Right ventricle myocardium superior (tissue), 1 donor: ENCODE measurements around the gene OR6S1. TPM values are rescaled to one million over a fixed set of nuclear protein-coding genes. Genes with fewer than 3 reads are reported as not detected.
A peak's percentile ranks its signal among the peaks of the same experiment; 100 is the strongest.
"Not testable (repeated sequence)": the region's sequence is repeated elsewhere in the genome, so short reads cannot be mapped to it uniquely, and the experiment has no call there.

Source experiments
- ATAC-seq: fragments of 200-7000 bp; cut with Tn5 transposase; one replicate; pipeline ENCODE4 v1.9.1; 2020; ENCODE audit warnings: mild to moderate bottlenecking; ENCODE audit not compliant: poor library complexity
- DNase-seq: peaks from one replicate; pipeline ENCODE4 v3.0.0-alpha.2; 2020
- intact Hi-C: fragments of 100-400 bp; cut with DNase I; formaldehyde crosslinking; loops from one replicate; pipeline ENCODE4 v1.11.2; 2022
- total RNA-seq: library from RNA; stranded (reverse); fragmentation: NEBNext Ultra II Directional; extraction: Animal tissue kit (Norgen Biotek cat#: 25700); gene quantifications from one replicate; pipeline ENCODE4 v1.2.1, GENCODE V29; 2021
- donor health status: DM: no; HTN: yes; CAD: no; lungs with severe emphysema.

OR6S1 gene
- total RNA-seq, 1 donor from 2014 or later: not detected

GRCh38 chr14:20676072-20676471, 34.6 kb upstream of the OR6S1 start:
- intact Hi-C loops: no loop called here
- DNase-seq (no peak), ATAC-seq (no peak)

GRCh38 chr14:20675669-20676068, 34.2 kb upstream of the OR6S1 start:
- intact Hi-C loops: no loop called here
- DNase-seq (no peak), ATAC-seq (no peak)

GRCh38 chr14:20671597-20672283, 30.2 kb upstream of the OR6S1 start:
- DNase-seq (no peak), ATAC-seq (no peak)
- intact Hi-C loops: no loop called here

GRCh38 chr14:20668969-20669368, 27.5 kb upstream of the OR6S1 start:
- no peak for DNase-seq
- intact Hi-C loops: no loop called here
- ATAC-seq: no peak

GRCh38 chr14:20667957-20668356, 26.5 kb upstream of the OR6S1 start:
- intact Hi-C loops: no loop called here
- ATAC-seq: no peak
- DNase-seq: no peak

GRCh38 chr14:20666400-20666961, 25.0 kb upstream of the OR6S1 start:
- DNase-seq, ATAC-seq, intact Hi-C loops: not testable (repeated sequence)

- intact Hi-C loops: no loop called here
- peak; percentile 62 for DNase-seq
- ATAC-seq: peak; percentile 53
These were observed 21.7 kb upstream of the OR6S1 start for GRCh38 chr14:20662968-20663732.

GRCh38 chr14:20661197-20661596, 19.7 kb upstream of the OR6S1 start:
- ATAC-seq: no peak
- intact Hi-C loops: no loop called here

GRCh38 chr14:20659813-20660395, 18.4 kb upstream of the OR6S1 start:
- intact Hi-C loops: no loop called here
- no peak for DNase-seq
- no peak for ATAC-seq

More at GRCh38 chr14:20661197-20661596, 19.7 kb upstream of the OR6S1 start:
- DNase-seq: no peak

- intact Hi-C loops: no loop called here
- no peak for DNase-seq
- ATAC-seq: no peak
These were observed 17.8 kb upstream of the OR6S1 start for GRCh38 chr14:20659336-20659735.

GRCh38 chr14:20658246-20658645, 16.8 kb upstream of the OR6S1 start:
- ATAC-seq (no peak), DNase-seq (no peak)
- intact Hi-C loops: no loop called here

GRCh38 chr14:20657216-20658211, 16.0 kb upstream of the OR6S1 start:
- intact Hi-C loops: no loop called here

GRCh38 chr14:20656274-20656673, 14.8 kb upstream of the OR6S1 start:
- intact Hi-C loops: no loop called here
- no peak for DNase-seq
- no peak for ATAC-seq

More at GRCh38 chr14:20657216-20658211, 16.0 kb upstream of the OR6S1 start:
- ATAC-seq: no peak
- DNase-seq: no peak

GRCh38 chr14:20655851-20656250, 14.4 kb upstream of the OR6S1 start:
- no peak for DNase-seq
- intact Hi-C loops: no loop called here
- no peak for ATAC-seq

- intact Hi-C loops: no loop called here
- ATAC-seq (no peak), DNase-seq (no peak)
These were observed 11.8 kb upstream of the OR6S1 start for GRCh38 chr14:20652996-20653975.

GRCh38 chr14:20645481-20645880, 4.0 kb upstream of the OR6S1 start:
- DNase-seq (no peak), ATAC-seq (no peak)

GRCh38 chr14:20644520-20644919, 3.0 kb upstream of the OR6S1 start:
- ATAC-seq (no peak), DNase-seq (no peak)

More at GRCh38 chr14:20645481-20645880, 4.0 kb upstream of the OR6S1 start:
- intact Hi-C loops: no loop called here

More at GRCh38 chr14:20644520-20644919, 3.0 kb upstream of the OR6S1 start:
- intact Hi-C loops: no loop called here
